Upper lobe of left lung (tissue), 4 donors: ENCODE results near the gene PDLIM7.

ENCODE experiments used
- CTCF ChIP-seq, 6 experiments: fragments of 450-650 bp in 4 of 6; fragments of 200-600 bp in 2 of 6; sonication (generic) in 2 of 6; IDR thresholded peaks; one replicate each; pipeline ENCODE4 v1.5.1; 2016 to 2019; ENCODE audit warnings: antibody characterized with exemption in 6 of 6
- EP300 ChIP-seq, 4 donors: sonication (generic); formaldehyde crosslinking; IDR thresholded peaks; one replicate each; pipeline ENCODE4 v1.5.1; 2017; ENCODE audit warnings: antibody characterized with exemption in 4 of 4, control low read depth in 2 of 4
- POLR2A ChIP-seq, 4 donors: fragments of 450-650 bp; IDR thresholded peaks; one replicate each; pipeline ENCODE4 v1.5.1; 2016 to 2017; ENCODE audit warnings: antibody characterized with exemption in 4 of 4, mild to moderate bottlenecking in 2 of 4
- POLR2AphosphoS5 ChIP-seq, 2 donors: sonication (generic); formaldehyde crosslinking; IDR thresholded peaks; one replicate each; pipeline ENCODE4 v1.5.1; 2017; ENCODE audit warnings: antibody characterized with exemption in 2 of 2

GRCh38 chr5:177510567-177511053 is 13.2 kb upstream of the PDLIM7 start:
- peak; percentile 70 to 86 for TF ChIP-seq POLR2AphosphoS5 (IDR thresholded peaks at IDR 0.05)
- no peak for TF ChIP-seq CTCF (IDR thresholded peaks at IDR 0.05)
- no peak for TF ChIP-seq EP300 (IDR thresholded peaks at IDR 0.05)
- peak in 1 of 4 donors; percentile 76 for TF ChIP-seq POLR2A (IDR thresholded peaks at IDR 0.05)
